A673 (cell line): ENCODE measurements around the gene SLC22A1. TPM values are rescaled to one million over a fixed set of nuclear protein-coding genes. Genes with fewer than 3 reads are reported as not detected.

Experiments
- BruUV-seq: library from RNA; stranded (reverse); fragments of 400-500 nt; replicated peaks from 2 replicates; lab custom pipeline; 2021; lab: Mats Ljungman, UMichigan
- CTCF ChIA-PET: fragments of 300-600 bp; sonication (Branson Sonifier 250); formaldehyde crosslinking; loops from one replicate; lab custom pipeline; 2022; ENCODE audit warnings: antibody characterized with exemption; lab: Charles Lee
- POLR2A ChIA-PET: fragments of 300-600 bp; sonication (Branson Sonifier 250); formaldehyde crosslinking; loops from one replicate; lab custom pipeline; 2022; ENCODE audit warnings: antibody characterized with exemption; ENCODE audit not compliant: low non-redundant PET; lab: Charles Lee
- DNase-seq: peaks from one replicate; pipeline ENCODE4 v3.0.0-alpha.2; 2015; ENCODE audit warnings: low spot score
- H3K27ac ChIP-seq: fragments of 200-600 bp; sonication (generic); 2 replicates; pipeline ENCODE4 v1.5.1; 2016; ENCODE audit warnings: mixed run types, low read depth, mild to moderate bottlenecking, mixed read lengths, antibody characterized with exemption, low read length; ENCODE audit not compliant: poor library complexity, severe bottlenecking
- H3K27me3 ChIP-seq: fragments of 200-600 bp; sonication (generic); replicated peaks from 2 replicates; pipeline ENCODE4 v1.6.1; 2017; ENCODE audit warnings: mixed run types, low read depth, mild to moderate bottlenecking, mixed read lengths, antibody characterized with exemption, low read length; ENCODE audit not compliant: insufficient read depth, poor library complexity
- H3K36me3 ChIP-seq: fragments of 200-600 bp; sonication (generic); 2 replicates; pipeline ENCODE4 v1.6.1; 2016; ENCODE audit warnings: mixed run types, mild to moderate bottlenecking, mixed read lengths, antibody characterized with exemption, low read length; ENCODE audit not compliant: insufficient read depth, poor library complexity, severe bottlenecking
- H3K4me1 ChIP-seq: fragments of 200-600 bp; sonication (generic); 2 replicates; pipeline ENCODE4 v1.6.1; 2017; ENCODE audit warnings: mixed run types, mild to moderate bottlenecking, mixed read lengths, antibody characterized with exemption, low read length; ENCODE audit not compliant: insufficient read depth, poor library complexity, severe bottlenecking
- H3K4me3 ChIP-seq: fragments of 200-600 bp; sonication (generic); 2 replicates; pipeline ENCODE4 v1.5.1; 2016; ENCODE audit warnings: low read depth, mixed run types, mild to moderate bottlenecking, mixed read lengths, low read length; ENCODE audit not compliant: poor library complexity, severe bottlenecking
- H3K9me3 ChIP-seq: fragments of 200-600 bp; sonication (generic); 2 replicates; pipeline ENCODE4 v1.6.1; 2016; ENCODE audit warnings: mixed run types, low read depth, mild to moderate bottlenecking, mixed read lengths, antibody characterized with exemption, low read length; ENCODE audit not compliant: poor library complexity, severe bottlenecking
- CTCF ChIP-seq: fragments of 300-800, 200-600 bp; sonication (generic); conservative IDR thresholded peaks from 2 replicates; pipeline ENCODE4 v1.5.1; 2017; ENCODE audit warnings: low read depth, mild to moderate bottlenecking, antibody characterized with exemption, low read length, moderate library complexity, mixed read lengths
- EZH2 ChIP-seq: fragments of 200-600 bp; sonication (generic); IDR thresholded peaks from 2 replicates; pipeline ENCODE4 v1.6.1; 2017; ENCODE audit warnings: borderline replicate concordance, low read depth, mild to moderate bottlenecking, mixed read lengths, antibody characterized with exemption, low read length; ENCODE audit not compliant: poor library complexity, severe bottlenecking
- intact Hi-C: fragments of 100-400 bp; cut with micrococcal nuclease; formaldehyde crosslinking; loops from one replicate; pipeline ENCODE4 v1.10.0; 2022; ENCODE audit not compliant: unreplicated experiment
- total RNA-seq: library from RNA; stranded (reverse); gene quantifications from 2 replicates; pipeline ENCODE4 v1.2.3, GENCODE V29; 2021

Gene SLC22A1
- total RNA-seq, 1 experiment from 2014 or later = 3.3 TPM

- no peak overlapping the region for H3K27ac ChIP-seq
- ChIA-PET CTCF (interaction anchor here (0.6 kb wide), 1 partner anchor 474 kb away, joined by 4 read pairs; no protein-coding TSS in a partner anchor), POLR2A (no interaction called here)
- no peak overlapping the region for H3K4me3 ChIP-seq
- DNase-seq = no peak
- no TSS peak for BruUV-seq
- no peaks in the 10 kb centered on the region for H3K36me3 ChIP-seq
- no peaks in the 10 kb centered on the region for H3K9me3 ChIP-seq
- intact Hi-C loops = no loop called here
- H3K27me3 ChIP-seq = no peaks in the 10 kb centered on the region
- no peak for TF ChIP-seq CTCF
- no peak for TF ChIP-seq EZH2
- H3K4me1 ChIP-seq = no peaks in the 10 kb centered on the region
Observed at GRCh38 chr6:160128125-160128683, 6.6 kb downstream of the SLC22A1 start.

DNA sequence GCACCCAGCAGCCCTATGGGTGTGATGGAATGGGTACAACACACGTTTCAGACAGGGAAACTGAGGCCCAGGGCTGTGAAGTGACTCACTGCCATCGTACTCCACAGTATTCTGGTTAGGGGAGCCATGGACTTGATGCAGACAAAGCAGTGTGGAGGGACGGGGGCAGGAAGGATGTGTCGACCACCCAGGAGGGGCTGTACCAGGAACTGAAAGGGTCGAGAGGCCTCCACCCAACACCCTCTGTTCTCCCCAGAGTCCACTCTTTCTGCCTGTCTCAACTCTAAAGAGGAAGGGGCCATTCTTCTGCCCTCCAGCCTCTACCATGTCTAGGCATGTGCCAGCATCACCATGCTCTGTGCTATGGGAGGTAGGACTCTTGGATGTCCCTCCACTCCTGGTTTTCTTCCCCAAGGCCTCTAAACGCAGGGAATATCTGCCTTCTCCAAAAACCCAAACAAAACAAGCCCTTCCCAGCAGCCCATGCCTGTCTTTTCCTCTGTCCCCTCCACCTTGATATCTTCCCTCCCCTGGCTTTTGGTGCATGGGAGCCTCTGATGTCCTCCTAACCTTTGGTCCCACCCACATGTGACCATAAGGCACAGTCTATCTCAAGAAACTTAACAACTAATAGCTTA, 7.4 kb downstream of the SLC22A1 start:
- H3K4me1 ChIP-seq = no peaks in the 10 kb centered on the region
- H3K27ac ChIP-seq = no peak overlapping the region
- ChIA-PET POLR2A (no interaction called here), CTCF (no interaction called here)
- DNase-seq = no peak
- no peaks in the 10 kb centered on the region for H3K9me3 ChIP-seq
- H3K36me3 ChIP-seq = no peaks in the 10 kb centered on the region
- BruUV-seq = no TSS peak
- TF ChIP-seq CTCF = no peak
- TF ChIP-seq EZH2 = no peak
- no peak overlapping the region for H3K4me3 ChIP-seq
- intact Hi-C loops = no loop called here
- H3K27me3 ChIP-seq = no peaks in the 10 kb centered on the region

DNA sequence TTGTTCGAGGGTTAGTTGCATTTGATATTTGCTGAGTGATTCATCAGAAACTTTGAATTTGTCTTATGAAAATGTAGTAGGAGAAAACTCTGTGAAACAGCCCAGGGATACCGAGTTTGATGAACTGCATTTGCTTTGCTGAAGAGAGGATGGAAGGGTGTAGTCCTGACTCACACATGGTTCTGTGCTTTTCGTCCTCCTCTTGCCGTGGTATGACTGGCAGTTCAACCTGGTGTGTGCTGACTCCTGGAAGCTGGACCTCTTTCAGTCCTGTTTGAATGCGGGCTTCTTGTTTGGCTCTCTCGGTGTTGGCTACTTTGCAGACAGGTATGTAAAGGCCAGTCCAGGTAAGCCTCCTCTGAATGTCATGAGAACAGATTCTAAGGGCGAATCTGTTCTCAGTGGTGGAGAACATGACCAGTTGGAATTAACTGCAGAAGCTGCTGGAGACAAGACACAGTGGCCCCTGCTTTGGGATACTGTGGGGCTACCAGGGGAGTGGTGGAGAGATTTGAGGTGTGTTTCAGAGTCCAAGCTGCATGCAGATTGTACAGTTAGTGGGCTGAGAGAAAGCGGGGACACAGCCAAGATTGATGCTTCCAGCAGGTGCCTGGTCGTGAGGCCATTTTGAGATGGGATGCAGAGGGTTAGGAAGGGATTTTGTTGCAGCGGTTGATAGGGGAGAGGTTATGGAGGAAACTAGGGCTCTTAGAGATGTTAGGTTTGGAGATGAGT, 8.4 kb downstream of the SLC22A1 start:
- H3K27me3 ChIP-seq = no peaks in the 10 kb centered on the region
- no peaks in the 10 kb centered on the region for H3K9me3 ChIP-seq
- no peak overlapping the region for H3K27ac ChIP-seq
- intact Hi-C loops = no loop called here
- no peak for DNase-seq
- ChIA-PET POLR2A (no interaction called here), CTCF (no interaction called here)
- TF ChIP-seq CTCF = no peak
- TF ChIP-seq EZH2 = no peak
- H3K36me3 ChIP-seq = no peaks in the 10 kb centered on the region
- BruUV-seq = no TSS peak
- no peak overlapping the region for H3K4me3 ChIP-seq
- no peaks in the 10 kb centered on the region for H3K4me1 ChIP-seq
